ENCODE results near the gene CYB5B.

The CYB5B gene

DNA sequence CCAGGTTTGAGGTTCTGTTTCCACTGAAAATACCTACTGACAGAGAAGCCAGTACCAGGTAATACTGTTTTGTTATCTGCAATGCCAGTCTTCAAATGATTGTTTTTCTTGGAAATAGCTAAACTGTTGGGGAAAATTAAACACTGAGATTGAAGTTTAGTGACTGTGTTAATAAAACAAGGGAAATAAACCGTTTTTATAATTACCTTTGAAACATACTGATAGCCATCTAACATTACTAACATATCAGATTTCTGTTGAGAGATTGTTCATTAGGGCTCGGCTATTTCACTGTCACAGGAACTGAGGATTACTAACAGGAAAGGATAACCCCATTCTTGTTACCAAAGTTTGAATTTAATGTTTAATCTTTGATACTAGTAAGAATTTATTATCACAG lies 42.1 kb downstream of the CYB5B start:
- DNase-seq (ENCODE audit: low read depth, low spot score): no peak
- TF ChIP-seq, protein P1, sequence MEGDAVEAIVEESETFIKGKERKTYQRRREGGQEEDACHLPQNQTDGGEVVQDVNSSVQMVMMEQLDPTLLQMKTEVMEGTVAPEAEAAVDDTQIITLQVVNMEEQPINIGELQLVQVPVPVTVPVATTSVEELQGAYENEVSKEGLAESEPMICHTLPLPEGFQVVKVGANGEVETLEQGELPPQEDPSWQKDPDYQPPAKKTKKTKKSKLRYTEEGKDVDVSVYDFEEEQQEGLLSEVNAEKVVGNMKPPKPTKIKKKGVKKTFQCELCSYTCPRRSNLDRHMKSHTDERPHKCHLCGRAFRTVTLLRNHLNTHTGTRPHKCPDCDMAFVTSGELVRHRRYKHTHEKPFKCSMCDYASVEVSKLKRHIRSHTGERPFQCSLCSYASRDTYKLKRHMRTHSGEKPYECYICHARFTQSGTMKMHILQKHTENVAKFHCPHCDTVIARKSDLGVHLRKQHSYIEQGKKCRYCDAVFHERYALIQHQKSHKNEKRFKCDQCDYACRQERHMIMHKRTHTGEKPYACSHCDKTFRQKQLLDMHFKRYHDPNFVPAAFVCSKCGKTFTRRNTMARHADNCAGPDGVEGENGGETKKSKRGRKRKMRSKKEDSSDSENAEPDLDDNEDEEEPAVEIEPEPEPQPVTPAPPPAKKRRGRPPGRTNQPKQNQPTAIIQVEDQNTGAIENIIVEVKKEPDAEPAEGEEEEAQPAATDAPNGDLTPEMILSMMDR (IDR thresholded peaks at IDR 0.05; ENCODE audit: insufficient read depth, low read length, missing control alignments): no peak
- CTCF ChIA-PET: no interaction called here

DNA sequence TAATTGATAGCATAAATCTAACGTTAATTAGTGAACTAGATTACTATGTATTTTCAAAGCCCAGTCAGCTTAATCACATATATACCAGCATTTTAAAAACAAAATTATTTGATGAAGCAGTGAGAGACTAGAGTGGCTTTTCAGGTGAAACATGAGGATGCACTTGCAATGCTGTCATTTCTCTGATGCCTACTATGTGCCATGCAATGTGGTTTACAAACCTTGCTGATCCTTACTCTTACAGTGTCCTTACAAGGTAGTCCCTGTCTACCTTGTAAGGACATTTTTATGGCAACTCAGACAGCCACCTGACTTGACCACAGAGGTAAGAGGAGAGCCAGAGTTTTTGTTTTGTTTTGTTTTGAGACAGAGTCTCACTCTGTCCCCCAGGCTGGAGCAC lies 42.7 kb downstream of the CYB5B start:
- H3K4me3 ChIP-seq (ENCODE audit: low read depth, low read length): no peak overlapping the region
- CTCF ChIA-PET: no interaction called here
- TF ChIP-seq, protein P1 (IDR thresholded peaks at IDR 0.05; ENCODE audit: insufficient read depth, low read length, missing control alignments): no peak
- no peak for DNase-seq (ENCODE audit: low read depth, low spot score)
- POLR2A ChIA-PET: no interaction called here

More for the DNA sequence above, 42.1 kb downstream of the CYB5B start:
- POLR2A ChIA-PET: no interaction called here
- H3K4me3 ChIP-seq (ENCODE audit: low read depth, low read length): no peak overlapping the region

DNA sequence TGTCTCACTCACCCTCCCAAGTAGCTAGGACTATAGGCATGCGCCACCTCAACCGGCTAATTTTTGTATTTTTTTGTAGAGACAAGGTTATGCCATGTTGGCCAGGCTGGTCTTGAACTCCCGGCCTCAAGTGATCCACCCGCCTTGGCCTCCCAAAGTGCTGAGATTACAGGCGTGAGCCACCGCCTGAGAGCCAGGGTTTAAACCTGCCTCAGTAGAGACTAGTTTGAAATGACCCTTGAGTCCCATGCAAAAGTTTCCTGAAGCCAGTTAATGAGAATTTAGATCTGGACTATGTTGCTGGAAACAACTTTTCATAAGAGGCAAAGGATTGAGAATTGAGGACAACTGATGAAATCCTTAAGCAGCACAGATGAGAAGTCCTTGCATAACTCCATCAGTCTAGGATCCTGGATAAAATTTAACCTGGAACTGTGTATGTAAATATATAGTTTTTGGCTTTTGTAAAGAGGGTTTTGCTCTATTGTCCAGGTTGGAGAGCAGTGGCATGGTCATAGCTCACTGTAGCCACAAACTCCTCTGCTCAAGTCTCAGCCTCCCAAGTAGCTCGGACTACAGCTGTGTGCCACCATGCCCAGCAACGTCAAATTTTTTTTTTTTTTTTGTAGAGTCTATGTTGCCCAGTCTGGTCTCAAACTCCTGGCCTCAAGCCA lies 43.2 kb downstream of the CYB5B start:
- DNase-seq (ENCODE audit: low read depth, low spot score): no peak
- CTCF ChIA-PET: no interaction called here

GRCh38 chr16:69469807-69470561 lies 45.6 kb downstream of the CYB5B start:
- DNase-seq (ENCODE audit: low read depth, low spot score): no peak
- ChIA-PET POLR2A (no interaction called here), CTCF (no interaction called here)
- H3K4me3 ChIP-seq (ENCODE audit: low read depth, low read length): no peak overlapping the region
- TF ChIP-seq, protein P1 (IDR thresholded peaks at IDR 0.05; ENCODE audit: insufficient read depth, low read length, missing control alignments): no peak

More for the DNA sequence above, 43.2 kb downstream of the CYB5B start:
- POLR2A ChIA-PET: no interaction called here
- no peak overlapping the region for H3K4me3 ChIP-seq (ENCODE audit: low read depth, low read length)
- TF ChIP-seq, protein P1 (IDR thresholded peaks at IDR 0.05; ENCODE audit: insufficient read depth, low read length, missing control alignments): no peak

DNA sequence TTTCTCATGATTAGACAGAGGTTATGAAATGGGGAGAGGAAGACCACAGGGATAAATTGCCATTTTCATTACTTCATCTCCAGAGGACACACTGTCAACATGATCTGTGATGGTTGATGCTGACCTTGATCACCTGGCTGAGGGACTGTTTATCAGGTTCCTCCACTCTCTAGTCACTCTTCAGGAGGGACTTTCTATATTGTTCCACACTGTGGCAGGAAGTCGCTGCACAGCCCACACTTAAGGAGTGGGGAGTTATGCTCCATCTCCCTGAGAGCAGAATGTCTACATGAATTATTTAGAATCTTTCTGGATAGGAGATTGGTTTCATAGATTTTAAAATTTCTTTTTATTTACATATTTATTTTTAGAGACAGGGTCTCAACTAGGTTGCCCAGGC lies 46.7 kb downstream of the CYB5B start:
- no peak for DNase-seq (ENCODE audit: low read depth, low spot score)
- ChIA-PET CTCF (no interaction called here), POLR2A (no interaction called here)
- H3K4me3 ChIP-seq (ENCODE audit: low read depth, low read length): no peak overlapping the region
- TF ChIP-seq, protein P1 (IDR thresholded peaks at IDR 0.05; ENCODE audit: insufficient read depth, low read length, missing control alignments): no peak

GRCh38 chr16:69474408-69474807 lies 50.0 kb downstream of the CYB5B start:
- ChIA-PET POLR2A (no interaction called here), CTCF (no interaction called here)
- TF ChIP-seq, protein P1 (IDR thresholded peaks at IDR 0.05; ENCODE audit: insufficient read depth, low read length, missing control alignments): no peak
- no peak overlapping the region for H3K4me3 ChIP-seq (ENCODE audit: low read depth, low read length)
- no peak for DNase-seq (ENCODE audit: low read depth, low spot score)
